ENCODE data around the gene SLC35A3. TPM values are rescaled to one million over a fixed set of nuclear protein-coding genes. Genes with fewer than 3 reads are reported as not detected.
A peak's percentile ranks its signal among the peaks of the same experiment; 100 is the strongest.
"Not testable (repeated sequence)": the region's sequence is repeated elsewhere in the genome, so short reads cannot be mapped to it uniquely, and the experiment has no call there.

The SLC35A3 gene
- total RNA-seq, 1 experiment from 2014 or later: 22.9 TPM

GRCh38 chr1:99957818-99958217, 12.0 kb upstream of the SLC35A3 start:
- TF ChIP-seq EZH2 (IDR thresholded peaks at IDR 0.05; ENCODE audit: low read depth): no peak
- TF ChIP-seq CTCF (conservative IDR thresholded peaks at IDR 0.05): no peak
- H3K27me3 ChIP-seq (ENCODE audit: insufficient read depth, low read depth): no peaks in the 10 kb centered on the region
- no peaks in the 10 kb centered on the region for H3K36me3 ChIP-seq (ENCODE audit: low read depth)
- H3F3A ChIP-seq (ENCODE audit: insufficient read depth, low read depth): peaks cover 5% of the 10 kb centered on the region; the same call in 1 of the 2 replicates
- ChIA-PET POLR2A (ENCODE audit: unreplicated experiment) (no interaction called here), CTCF (no interaction called here)
- no peaks in the 10 kb centered on the region for H3K9me2 ChIP-seq (ENCODE audit: insufficient read depth)
- DNase-seq: no peak
- BruUV-seq (replicated peaks): no TSS peak
- no peaks in the 10 kb centered on the region for H4K20me1 ChIP-seq (ENCODE audit: insufficient read depth)
- no peaks in the 10 kb centered on the region for H3K79me2 ChIP-seq (ENCODE audit: low read depth)
- H3K4me1 ChIP-seq (replicated peaks; ENCODE audit: insufficient read depth): peaks cover 5% of the 10 kb centered on the region
- peaks cover 8% of the 10 kb centered on the region for H3K9me3 ChIP-seq (ENCODE audit: insufficient read depth, low read depth)
- no peak overlapping the region for H3K4me2 ChIP-seq
- H3K27ac ChIP-seq: no peak overlapping the region
- 0 out of 2 replicates have a peak overlapping the region, but pooled peaks have one; percentile 4 for H2AFZ ChIP-seq
- H3K4me3 ChIP-seq: no peak overlapping the region
- intact Hi-C loops (cut with micrococcal nuclease; ENCODE audit: unreplicated experiment): no loop called here

GRCh38 chr1:99959189-99959705, 10.5 kb upstream of the SLC35A3 start:
- H3K27ac ChIP-seq; CTCF ChIA-PET; H4K20me1 ChIP-seq (ENCODE audit: insufficient read depth); BruUV-seq (replicated peaks); H3K4me2 ChIP-seq; H3K27me3 ChIP-seq (ENCODE audit: insufficient read depth, low read depth); H3K9me2 ChIP-seq (ENCODE audit: insufficient read depth); intact Hi-C loops (cut with micrococcal nuclease; ENCODE audit: unreplicated experiment); POLR2A ChIA-PET (ENCODE audit: unreplicated experiment); H3K36me3 ChIP-seq (ENCODE audit: low read depth); DNase-seq; H3F3A ChIP-seq (ENCODE audit: insufficient read depth, low read depth); H3K79me2 ChIP-seq (ENCODE audit: low read depth); H3K9me3 ChIP-seq (ENCODE audit: insufficient read depth, low read depth); H2AFZ ChIP-seq; H3K4me3 ChIP-seq: not testable (repeated sequence)
- peaks cover 20% of the 10 kb centered on the region for H3K4me1 ChIP-seq (replicated peaks; ENCODE audit: insufficient read depth)

- H3K9me3 ChIP-seq (ENCODE audit: insufficient read depth, low read depth); H3K4me3 ChIP-seq; DNase-seq; CTCF ChIA-PET; H3K27me3 ChIP-seq (ENCODE audit: insufficient read depth, low read depth); H2AFZ ChIP-seq; H3K4me2 ChIP-seq; BruUV-seq (replicated peaks); H3K9me2 ChIP-seq (ENCODE audit: insufficient read depth); POLR2A ChIA-PET (ENCODE audit: unreplicated experiment); H3K27ac ChIP-seq; H3K36me3 ChIP-seq (ENCODE audit: low read depth); H4K20me1 ChIP-seq (ENCODE audit: insufficient read depth); H3K79me2 ChIP-seq (ENCODE audit: low read depth): not testable (repeated sequence)
- Histone ChIP-seq H3K4me1 (replicated peaks; ENCODE audit: insufficient read depth) (peaks cover 30% of the 10 kb centered on the region), H3F3A (ENCODE audit: insufficient read depth, low read depth) (peaks cover 16% of the 10 kb centered on the region)
- intact Hi-C loops (cut with micrococcal nuclease; ENCODE audit: unreplicated experiment): loop anchor here (10.0 kb wide), 1 partner anchor 45 kb away; no protein-coding TSS in a partner anchor
These were observed 9.5 kb upstream of the SLC35A3 start for GRCh38 chr1:99960260-99960659.

- POLR2A ChIA-PET (ENCODE audit: unreplicated experiment): no interaction called here
- H3K36me3 ChIP-seq (ENCODE audit: low read depth): no peaks in the 10 kb centered on the region
- H3F3A ChIP-seq (ENCODE audit: insufficient read depth, low read depth): peaks cover 27% of the 10 kb centered on the region
- peak in 1 of 2 experiments; percentile 60 for DNase-seq
- no peaks in the 10 kb centered on the region for H4K20me1 ChIP-seq (ENCODE audit: insufficient read depth)
- no peaks in the 10 kb centered on the region for H3K27me3 ChIP-seq (ENCODE audit: insufficient read depth, low read depth)
- TF ChIP-seq CTCF (conservative IDR thresholded peaks at IDR 0.05) (no peak), EZH2 (IDR thresholded peaks at IDR 0.05; ENCODE audit: low read depth) (no peak)
- H2AFZ ChIP-seq: no peak overlapping the region
- 0 out of 2 replicates have a peak, but pooled peaks cover 9% of the 10 kb centered on the region for H3K9me2 ChIP-seq (ENCODE audit: insufficient read depth)
- H3K9me3 ChIP-seq (ENCODE audit: insufficient read depth, low read depth): no peaks in the 10 kb centered on the region
- no peaks in the 10 kb centered on the region for H3K79me2 ChIP-seq (ENCODE audit: low read depth)
- intact Hi-C loops (cut with micrococcal nuclease; ENCODE audit: unreplicated experiment): loop anchor here (10.0 kb wide), 1 partner anchor 48 kb away; no protein-coding TSS in a partner anchor
- BruUV-seq (replicated peaks): no TSS peak
- peaks cover 47% of the 10 kb centered on the region for H3K4me1 ChIP-seq (replicated peaks; ENCODE audit: insufficient read depth)
- peak overlapping the region; percentile 14 for H3K27ac ChIP-seq
- no peak overlapping the region for H3K4me3 ChIP-seq
- CTCF ChIA-PET: no interaction called here
- H3K4me2 ChIP-seq: peak overlapping the region; percentile 26
These were observed 6.6 kb upstream of the SLC35A3 start for GRCh38 chr1:99963041-99963795.
